ENCODE data around the gene PPP2R3C.
A peak's percentile ranks its signal among the peaks of the same experiment; 100 is the strongest.
"Not testable (repeated sequence)": the region's sequence is repeated elsewhere in the genome, so short reads cannot be mapped to it uniquely, and the experiment has no call there.

The PPP2R3C gene

GRCh38 chr14:35121887-35122695, at the start of gene PPP2R3C, which contains the start of gene PRORP:
PPP2R3C (minus strand) TSS chr14:35121990; CDS start chr14:35121959, 31 bp downstream.
PRORP (plus strand) TSS chr14:35122552; CDS start chr14:35123246, 694 bp downstream.
- peak; percentile 42 for DNase-seq

DNA sequence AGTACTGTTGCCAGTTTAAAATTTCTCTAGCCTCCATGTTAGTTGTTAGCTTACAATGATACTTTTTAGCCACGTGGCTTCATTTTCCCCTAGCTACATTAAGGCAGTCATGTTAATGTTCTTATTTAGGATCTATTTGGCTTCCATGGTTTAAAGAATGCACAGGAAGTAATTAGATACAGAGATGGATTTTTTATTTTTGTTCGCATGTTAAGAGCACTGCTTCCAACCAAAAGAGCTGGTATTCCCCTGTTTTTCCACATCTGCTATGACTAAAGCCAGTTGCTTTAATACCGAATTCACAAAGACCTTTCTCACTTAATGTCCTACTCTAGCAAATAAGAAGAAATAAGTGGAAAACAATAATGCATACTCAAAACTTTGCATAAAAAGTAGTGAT, 45.7 kb upstream of the PPP2R3C start:
- no peak for DNase-seq

DNA sequence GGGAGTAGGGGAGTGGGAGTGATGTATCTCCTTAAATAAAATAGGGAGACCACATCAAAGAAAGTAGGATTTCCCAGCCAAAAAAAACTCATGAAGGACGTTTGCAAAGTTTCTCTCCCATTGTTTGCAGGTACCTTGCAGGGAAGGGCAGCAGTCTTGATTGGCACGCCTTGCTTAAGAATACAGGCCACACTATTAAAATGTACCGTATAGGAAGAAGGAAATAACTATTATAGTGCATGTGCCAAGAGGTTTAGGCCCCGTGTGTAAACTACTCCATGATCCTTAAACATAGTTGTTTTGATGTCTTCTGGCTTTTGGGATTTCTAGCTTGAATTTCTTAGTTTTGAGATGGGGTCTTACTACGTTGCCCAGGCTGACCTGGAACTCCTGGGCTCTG, 43.1 kb upstream of the PPP2R3C start:
- DNase-seq: no peak

DNA sequence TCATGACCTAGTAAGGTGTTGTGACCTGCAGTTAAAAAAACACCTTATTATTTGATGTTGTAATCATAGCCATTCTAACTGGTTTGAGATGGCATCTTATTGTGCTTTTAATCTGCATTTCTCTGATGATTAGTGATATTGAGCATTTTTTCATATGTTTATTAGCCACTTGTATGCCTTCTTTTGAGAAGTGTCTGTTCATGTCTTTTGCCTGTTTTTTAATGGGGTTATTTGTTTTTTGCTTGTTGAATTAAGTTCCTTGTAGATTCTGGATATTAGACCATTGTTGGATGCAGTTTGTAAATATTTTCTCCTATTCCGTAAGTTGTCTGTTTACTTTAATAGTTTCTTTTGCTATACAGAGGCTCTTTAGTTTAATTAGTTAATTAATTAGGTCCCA, 41.6 kb upstream of the PPP2R3C start:
- DNase-seq: no peak

GRCh38 chr14:35161231-35161630, 39.4 kb upstream of the PPP2R3C start:
- DNase-seq: no peak

DNA sequence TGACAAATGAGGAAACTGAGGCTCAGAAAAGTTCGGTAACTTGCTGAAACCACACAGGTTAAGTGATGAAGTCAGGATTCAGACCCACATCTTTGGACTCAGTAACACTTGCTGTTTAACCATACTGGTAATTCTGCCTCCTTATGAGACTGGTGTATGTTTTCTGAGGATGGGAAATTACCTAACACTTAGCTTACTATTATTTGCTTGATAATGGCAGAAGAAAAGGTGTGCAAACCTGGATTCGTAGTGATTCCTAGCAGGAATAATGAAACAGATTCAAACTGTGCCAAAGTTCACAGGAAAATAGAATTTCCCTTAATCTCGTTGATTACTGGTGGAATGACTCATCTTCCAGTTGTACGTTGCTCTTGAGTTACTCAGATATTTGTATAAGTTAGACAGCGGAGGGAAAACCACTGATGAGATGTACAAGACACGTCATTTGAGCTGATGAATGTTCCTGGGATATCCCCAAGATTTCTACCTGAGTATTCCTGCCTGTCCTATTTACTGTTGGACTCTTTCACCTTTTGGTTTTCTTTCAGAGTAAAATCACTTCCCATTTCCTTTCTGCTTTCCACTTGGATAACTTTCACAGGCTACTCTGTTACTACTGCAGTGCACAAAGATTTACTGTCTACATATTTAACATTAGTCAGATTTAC, 38.1 kb upstream of the PPP2R3C start:
- no peak for DNase-seq

GRCh38 chr14:35158951-35159653, 37.3 kb upstream of the PPP2R3C start:
- DNase-seq: no peak

DNA sequence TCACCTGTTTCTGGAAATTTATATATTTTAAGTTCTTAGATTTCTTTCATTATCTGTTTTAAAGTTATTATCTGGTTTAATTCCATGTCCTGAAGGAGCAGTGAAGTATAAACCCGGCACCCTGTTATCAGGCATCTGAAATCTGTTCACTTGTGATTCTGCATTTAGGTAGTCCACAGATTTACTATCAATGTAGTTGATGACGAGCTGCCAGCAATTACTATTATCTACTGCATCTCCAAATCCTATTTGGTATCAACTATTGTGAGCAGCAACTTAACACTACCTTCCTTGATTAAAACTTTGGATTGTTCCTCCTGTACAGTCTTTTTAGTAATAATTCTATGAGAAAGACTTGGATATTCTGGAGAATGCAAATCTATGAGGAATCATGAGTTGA, 36.7 kb upstream of the PPP2R3C start:
- DNase-seq: no peak

DNA sequence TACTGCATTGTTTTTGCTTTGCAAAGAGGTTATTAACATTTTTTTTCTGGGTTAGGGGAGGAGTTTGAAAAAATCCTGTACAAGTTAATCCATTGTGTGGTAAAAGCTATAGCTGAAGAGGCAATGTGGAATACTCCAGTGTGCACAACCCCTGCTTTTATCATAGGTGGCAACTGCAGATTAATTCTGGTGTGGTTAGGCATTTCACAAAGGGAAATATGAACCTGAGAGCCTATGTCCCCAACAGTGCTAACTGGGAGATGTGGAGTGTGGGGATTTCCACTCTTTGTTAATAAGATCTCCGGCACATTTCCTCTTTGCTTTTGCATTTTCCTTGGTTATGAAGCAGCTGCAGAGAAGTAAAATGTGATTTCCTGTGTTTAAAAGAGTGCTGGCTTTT, 34.2 kb upstream of the PPP2R3C start:
- no peak for DNase-seq

DNA sequence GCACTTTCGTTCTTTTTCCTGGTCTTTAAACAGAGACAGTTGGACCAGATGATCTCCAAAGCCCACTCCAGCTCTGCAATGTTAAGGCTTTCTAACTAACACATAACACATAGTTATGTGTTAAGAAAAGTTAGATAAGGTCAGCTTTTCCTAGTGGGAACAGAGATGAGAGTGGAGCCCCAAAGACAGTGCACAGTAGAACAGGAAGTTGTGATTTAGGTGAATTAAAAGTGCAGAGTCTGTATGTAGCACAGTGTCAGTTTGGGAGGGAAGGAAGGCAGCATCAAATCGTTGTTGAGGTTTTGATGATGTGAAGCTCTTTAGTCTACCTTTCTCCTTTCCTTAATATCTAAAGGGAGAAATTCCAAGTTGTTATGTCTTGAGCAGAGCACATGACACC, 32.2 kb upstream of the PPP2R3C start:
- DNase-seq: no peak

DNA sequence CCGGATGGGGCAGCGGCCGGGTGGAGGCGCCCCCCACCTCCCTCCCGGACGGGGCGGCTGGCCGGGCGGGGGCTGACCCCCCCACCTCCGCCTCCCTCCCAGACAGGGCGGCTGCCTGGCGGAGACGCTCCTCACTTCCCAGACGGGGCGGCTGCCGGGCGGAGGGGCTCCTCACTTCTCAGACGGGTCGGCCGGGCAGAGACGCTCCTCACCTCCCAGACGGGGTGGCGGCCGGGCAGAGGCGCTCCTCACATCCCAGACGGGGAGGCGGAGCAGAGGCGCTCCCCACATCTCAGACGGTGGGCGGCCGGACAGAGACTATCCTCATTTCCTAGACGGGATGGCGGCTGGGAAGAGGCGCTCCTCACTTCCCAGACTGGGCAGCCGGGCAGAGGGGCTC, 30.7 kb upstream of the PPP2R3C start:
- DNase-seq: not testable (repeated sequence)

GRCh38 chr14:35149239-35149638, 27.4 kb upstream of the PPP2R3C start:
- no peak for DNase-seq

DNA sequence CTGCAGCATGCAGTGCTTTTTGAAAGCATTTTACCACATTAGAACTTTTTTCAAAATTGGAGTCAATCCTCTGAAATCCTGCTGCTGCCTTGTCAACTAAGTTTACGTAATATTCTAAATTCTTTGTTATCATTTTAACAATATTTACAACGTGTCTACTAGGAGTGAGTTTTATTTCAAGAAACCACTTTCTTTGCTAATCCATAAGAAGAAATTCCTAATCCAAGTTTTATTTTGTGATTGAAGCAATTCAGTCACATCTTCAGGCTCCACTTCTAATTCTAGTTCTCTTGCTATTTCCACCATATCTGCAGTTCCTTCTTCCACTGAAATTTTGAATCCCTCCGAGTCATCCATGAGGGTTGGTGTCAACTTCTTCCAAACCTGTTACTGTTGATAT, 25.9 kb upstream of the PPP2R3C start:
- no peak for DNase-seq

- DNase-seq: no peak
Observed at GRCh38 chr14:35147186-35147585, 25.4 kb upstream of the PPP2R3C start.

- DNase-seq: no peak
Observed at GRCh38 chr14:35146711-35147149, 24.9 kb upstream of the PPP2R3C start.

GRCh38 chr14:35144029-35144428, 22.2 kb upstream of the PPP2R3C start:
- no peak for DNase-seq

DNA sequence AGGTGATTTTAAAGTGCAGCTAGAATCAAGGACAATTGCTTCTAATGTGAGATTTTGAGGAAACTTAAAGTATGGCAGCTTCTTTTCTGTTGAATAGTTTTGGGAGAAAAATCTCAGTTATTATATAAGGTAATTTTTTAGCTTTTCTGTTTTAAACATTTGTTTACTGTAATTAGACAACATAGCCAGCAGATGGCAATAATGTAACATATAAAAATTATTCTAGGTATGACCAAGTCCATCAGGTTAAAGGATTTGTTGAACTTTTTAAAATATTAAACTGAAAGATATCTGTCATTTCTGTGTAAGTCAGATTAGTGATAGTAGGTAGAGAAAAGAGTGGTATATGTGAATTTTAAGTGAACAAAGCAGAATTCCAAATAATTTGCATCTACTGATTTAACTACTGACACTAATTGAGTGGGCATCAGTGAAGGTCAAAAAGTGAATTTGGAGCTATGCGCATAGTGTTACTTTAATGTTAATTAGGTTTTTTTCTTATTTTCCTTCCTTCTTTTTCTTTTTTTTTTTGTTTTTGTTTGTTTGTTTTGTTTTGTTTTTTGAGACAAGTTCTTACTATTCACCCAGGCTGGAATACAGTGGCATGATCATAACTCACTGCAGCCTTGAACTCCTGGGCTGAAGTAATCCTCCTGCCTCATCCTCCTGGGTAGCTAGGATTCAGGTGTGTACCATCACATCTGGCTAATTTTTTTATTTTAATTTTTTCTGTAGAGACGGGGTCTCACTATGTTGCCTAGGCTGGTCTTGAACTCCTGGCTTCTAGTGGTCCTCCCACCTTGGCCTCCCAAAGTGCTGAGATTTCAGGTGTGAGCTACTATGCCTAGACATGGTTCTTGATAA, 19.2 kb upstream of the PPP2R3C start:
- DNase-seq: no peak

DNA sequence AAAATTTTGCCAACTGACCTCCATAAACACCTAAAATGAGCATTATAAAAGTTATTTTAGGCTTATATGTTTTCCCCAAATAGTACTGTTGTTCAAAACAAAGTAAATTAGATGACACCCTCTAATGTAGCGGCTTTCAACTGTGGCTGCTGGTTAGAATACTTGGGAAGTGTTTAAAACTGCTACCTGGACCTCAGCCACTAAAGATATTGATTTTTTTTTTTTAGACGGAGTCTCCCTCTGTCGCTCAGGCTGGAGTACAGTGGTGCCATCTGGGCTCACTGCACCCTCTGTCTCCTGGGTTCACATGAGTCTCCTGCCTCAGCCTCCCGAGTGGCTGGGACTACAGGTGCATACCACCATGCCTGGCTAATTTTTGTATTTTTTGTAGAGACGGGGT, 16.8 kb upstream of the PPP2R3C start:
- no peak for DNase-seq

- no peak for DNase-seq
Observed at GRCh38 chr14:35134329-35135123, 12.7 kb upstream of the PPP2R3C start.

DNA sequence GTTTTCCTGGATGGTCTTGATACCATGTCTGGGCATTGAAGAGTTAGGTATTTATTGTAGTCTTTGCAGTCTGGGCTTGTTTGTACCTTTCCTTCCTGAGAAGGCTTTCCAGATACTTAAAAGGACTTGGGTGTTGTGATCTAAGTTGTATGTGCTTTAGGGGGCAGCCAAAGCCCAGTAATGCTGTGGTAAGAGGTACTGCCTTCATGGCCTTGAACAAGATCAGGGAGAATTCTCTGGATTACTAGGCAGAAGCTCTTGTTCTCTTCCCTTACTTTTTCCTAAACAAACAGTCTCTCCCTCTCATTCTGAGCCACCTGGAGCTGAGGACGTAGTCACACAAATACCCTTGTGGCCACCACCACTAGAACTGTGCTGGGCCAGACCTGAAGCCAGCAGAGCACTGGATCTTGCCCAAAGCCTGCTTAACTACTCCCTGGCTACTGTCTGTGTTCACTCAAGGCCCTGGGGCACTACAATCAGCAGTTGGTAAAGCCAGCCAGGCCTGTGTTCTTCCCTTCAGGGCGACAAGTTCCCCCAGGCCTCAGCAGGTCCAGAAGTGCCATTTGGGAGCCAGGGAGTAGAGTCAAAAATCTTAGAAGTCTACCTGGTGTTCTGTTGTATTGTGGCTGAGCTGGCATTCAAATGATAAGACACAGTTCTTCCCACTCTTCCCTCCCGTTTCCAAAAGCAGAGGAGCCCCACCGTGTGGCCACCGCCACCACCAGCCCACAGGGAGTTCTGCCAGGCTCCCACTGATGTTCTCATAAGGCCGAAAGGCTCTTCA, 11.9 kb upstream of the PPP2R3C start:
- no peak for DNase-seq

DNA sequence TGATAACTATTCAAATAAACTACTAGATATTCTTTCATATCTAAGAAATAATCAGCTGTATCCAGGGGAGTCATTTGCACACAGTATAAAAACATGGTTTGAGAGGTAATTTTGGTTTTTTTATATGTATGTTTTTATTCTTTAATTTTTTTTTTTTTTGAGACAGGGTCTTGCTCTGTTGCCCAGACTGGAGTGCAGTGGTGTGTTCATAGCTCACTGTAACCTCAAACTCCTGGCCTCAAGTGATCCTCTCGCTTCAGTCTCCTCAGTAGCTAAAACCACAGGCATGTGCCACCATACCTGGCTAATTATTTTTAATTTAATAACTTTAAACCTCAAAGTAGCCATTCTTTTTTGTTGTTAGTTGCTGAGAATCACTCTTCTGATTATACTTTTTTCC, 2.3 kb upstream of the PPP2R3C start:
- DNase-seq: no peak

Data from GOT3 (cell line).